Esophagus squamous epithelium (tissue), 5 donors: ENCODE results near the gene APAF1. TPM values are rescaled to one million over a fixed set of nuclear protein-coding genes. Genes with fewer than 3 reads are reported as not detected.
A peak's percentile ranks its signal among the peaks of the same experiment; 100 is the strongest.

ENCODE experiments used
- DNase-seq: peaks from one replicate; lab custom pipeline; 2025; lab: John Stamatoyannopoulos, UW
- H3K27ac ChIP-seq, 4 donors: fragments of 200-600 bp; sonication (generic); one replicate each; pipeline ENCODE4 v1.5.1; 2016 to 2019; ENCODE audit warnings: mild to moderate bottlenecking in 1 of 4
- H3K27me3 ChIP-seq, 4 donors: fragments of 200-600 bp; sonication (generic); 1 replicate in 3 of 4; 2 replicates in 1 of 4; pipeline versions ENCODE4 v1.5.1 to v1.6.0; 2017 to 2021; ENCODE audit warnings: antibody characterized with exemption in 1 of 4
- H3K36me3 ChIP-seq, 3 donors: fragments of 200-600 bp; sonication (generic); one replicate each; pipeline ENCODE4 v1.5.1; 2016 to 2019
- H3K4me1 ChIP-seq, 3 donors: fragments of 200-600 bp; sonication (generic); one replicate each; pipeline ENCODE4 v1.5.1; 2017 to 2019
- H3K4me3 ChIP-seq, 4 donors: fragments of 200-600 bp; sonication (generic); 1 replicate in 3 of 4; 2 replicates in 1 of 4; pipeline ENCODE4 v1.5.1; 2016 to 2019; ENCODE audit warnings: mild to moderate bottlenecking in 2 of 4, moderate library complexity in 1 of 4
- H3K9me3 ChIP-seq, 3 donors: fragments of 200-600 bp; sonication (generic); one replicate each; pipeline ENCODE4 v1.5.1; 2016 to 2019
- CTCF ChIP-seq, 6 experiments: fragments of 450-650 bp in 4 of 6; fragments of 200-600 bp in 2 of 6; sonication (generic) in 2 of 6; IDR thresholded peaks; one replicate each; pipeline ENCODE4 v1.5.1; 2016 to 2019; ENCODE audit warnings: antibody characterized with exemption in 6 of 6, mild to moderate bottlenecking in 4 of 6, moderate library complexity in 4 of 6
- POLR2A ChIP-seq, 4 donors: fragments of 450-650 bp; IDR thresholded peaks; one replicate each; pipeline ENCODE4 v1.6.1; 2017; ENCODE audit warnings: antibody characterized with exemption in 4 of 4, mild to moderate bottlenecking in 4 of 4, moderate library complexity in 3 of 4
- WGBS, 2 donors: methylation state at CpG; one replicate each; pipeline ENCODE4 v1.1.5; 2018; 5-methylcytosine and 5-hydroxymethylcytosine counted together
- intact Hi-C: fragments of 100-400 bp; cut with DNase I; formaldehyde crosslinking; loops from one replicate; pipeline ENCODE4 v1.15.0; 2022
- total RNA-seq, 4 donors: library from RNA; depleted of rRNA; stranded (reverse); fragments of >200 nt; gene quantifications; one replicate each; pipeline ENCODE4 v1.1.0, GENCODE V29; 2016
- donor health status: DM: yes; HTN: yes; CAD: no.

APAF1 gene
- total RNA-seq, 4 donors from 2014 or later, result 4.1 to 11.1 (median 8.9) TPM

GRCh38 chr12:98741196-98741555, 96.1 kb downstream of the APAF1 start:
- H3K27me3 ChIP-seq, result peaks cover 0 to 8% (median 2%) of the 10 kb centered on the region in 4 donors
- H3K27ac ChIP-seq, result no peak overlapping the region
- intact Hi-C loops, result no loop called here
- H3K36me3 ChIP-seq, result peaks cover 0 to 4% (median 0%) of the 10 kb centered on the region in 3 donors
- no peak overlapping the region for H3K4me3 ChIP-seq
- H3K4me1 ChIP-seq, result peaks cover 0 to 22% (median 10%) of the 10 kb centered on the region in 3 donors
- no peak for DNase-seq
- 78 to 82% methylated on average over 4 of the region's 4 CpGs for WGBS, 2 donors
- no peaks in the 10 kb centered on the region for H3K9me3 ChIP-seq
- TF ChIP-seq POLR2A (IDR thresholded peaks at IDR 0.05), result no peak
- TF ChIP-seq CTCF (IDR thresholded peaks at IDR 0.05), result no peak

- Histone ChIP-seq H3K9me3 (no peaks in the 10 kb centered on the region), H3K27me3 (peaks cover 0 to 11% (median 2%) of the 10 kb centered on the region in 4 donors), H3K4me3 (no peak overlapping the region), H3K36me3 (no peaks in the 10 kb centered on the region), H3K4me1 (peaks cover 0 to 19% (median 12%) of the 10 kb centered on the region in 3 donors), H3K27ac (no peak overlapping the region)
- no peak for DNase-seq
- intact Hi-C loops, result no loop called here
- WGBS, 2 donors, result 74 to 77% methylated on average over 11 to 12 of the region's 12 CpGs
- TF ChIP-seq CTCF (IDR thresholded peaks at IDR 0.05), result no peak
- no peak for TF ChIP-seq POLR2A (IDR thresholded peaks at IDR 0.05)
These were observed 96.6 kb downstream of the APAF1 start for GRCh38 chr12:98741556-98742265.

- no peak for TF ChIP-seq POLR2A (IDR thresholded peaks at IDR 0.05)
- peak in 4 of 6 experiments; percentile 8 to 28 (median 15) for TF ChIP-seq CTCF (IDR thresholded peaks at IDR 0.05)
- Histone ChIP-seq H3K36me3 (no peaks in the 10 kb centered on the region), H3K27me3 (peaks cover 0 to 11% (median 2%) of the 10 kb centered on the region in 4 donors), H3K4me3 (no peak overlapping the region), H3K9me3 (no peaks in the 10 kb centered on the region), H3K27ac (no peak overlapping the region), H3K4me1 (peaks cover 0 to 15% (median 12%) of the 10 kb centered on the region in 3 donors)
- 41 to 43% methylated on average over 4 of the region's 4 CpGs for WGBS, 2 donors
- no peak for DNase-seq
- intact Hi-C loops, result no loop called here
These were observed 98.4 kb downstream of the APAF1 start for GRCh38 chr12:98743362-98743953.

- H3K27ac ChIP-seq, result no peak overlapping the region
- H3K4me1 ChIP-seq, result peaks cover 0 to 15% (median 12%) of the 10 kb centered on the region in 3 donors
- H3K27me3 ChIP-seq, result peaks cover 0 to 11% (median 2%) of the 10 kb centered on the region in 4 donors
- intact Hi-C loops, result no loop called here
- no peaks in the 10 kb centered on the region for H3K9me3 ChIP-seq
- no peak overlapping the region for H3K4me3 ChIP-seq
- H3K36me3 ChIP-seq, result no peaks in the 10 kb centered on the region
- 74 to 81% methylated on average over 3 of the region's 3 CpGs for WGBS, 2 donors
- no peak for DNase-seq
- no peak for TF ChIP-seq CTCF (IDR thresholded peaks at IDR 0.05)
- TF ChIP-seq POLR2A (IDR thresholded peaks at IDR 0.05), result no peak
These were observed 99.6 kb downstream of the APAF1 start for GRCh38 chr12:98744680-98745079.
